ENCODE results near the gene ISOC2.

DNA sequence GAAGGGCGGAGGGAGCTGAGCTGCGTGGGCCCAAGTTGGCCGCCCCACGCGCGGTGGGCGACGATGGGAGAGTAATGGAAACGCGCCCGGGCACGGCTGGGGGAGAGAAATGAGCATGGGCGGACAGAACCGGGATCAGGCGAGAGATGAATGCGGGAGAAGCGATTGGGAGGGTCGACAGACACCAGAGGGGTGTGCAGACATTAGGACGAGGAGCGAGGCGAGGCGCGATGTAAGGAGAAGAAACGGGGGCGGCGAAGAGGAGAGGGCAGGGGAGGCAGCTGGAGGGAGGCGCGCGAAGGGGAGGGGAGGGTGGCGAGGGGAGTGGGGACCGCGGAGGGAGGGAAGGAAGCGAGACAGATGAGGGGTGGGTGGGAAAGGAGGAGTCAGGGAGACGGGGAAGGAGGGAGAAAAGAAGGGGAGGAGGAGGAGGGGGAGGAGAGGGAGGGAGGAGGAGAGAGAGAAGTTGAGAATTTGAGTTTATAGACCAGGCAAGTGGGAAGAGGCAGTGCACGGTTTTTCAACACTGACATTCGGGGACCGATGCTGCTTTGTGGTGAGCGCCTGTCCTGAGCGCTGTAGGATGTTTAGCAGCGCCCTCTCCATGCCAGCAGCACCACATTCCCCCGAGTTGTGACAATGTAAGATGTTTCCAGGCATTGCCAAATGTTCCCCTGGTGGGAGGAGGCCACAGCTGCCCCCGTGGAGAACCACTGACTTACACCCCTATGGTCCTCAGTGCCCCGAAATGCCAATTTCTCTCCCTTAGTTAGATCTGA is 18.2 kb downstream of the ISOC2 start, which contains the start of gene SHISA7:
- TF ChIP-seq LEF1 (IDR thresholded peaks at IDR 0.05; ENCODE audit: borderline replicate concordance) (no peak), FOXA1 (IDR thresholded peaks at IDR 0.05) (no peak), SUZ12 (IDR thresholded peaks at IDR 0.05) (no peak), SP1 (IDR thresholded peaks at IDR 0.05) (no peak), ARNT (IDR thresholded peaks at IDR 0.05) (no peak), ELF4 (IDR thresholded peaks at IDR 0.05) (no peak), HDGF (IDR thresholded peaks at IDR 0.05; ENCODE audit: borderline replicate concordance) (no peak), FOXK2 (IDR thresholded peaks at IDR 0.05) (no peak), BHLHE40 (IDR thresholded peaks at IDR 0.05; ENCODE audit: borderline replicate concordance) (no peak), PKNOX1 (IDR thresholded peaks at IDR 0.05) (no peak), TARDBP (IDR thresholded peaks at IDR 0.05) (no peak), FOXM1 (IDR thresholded peaks at IDR 0.05; ENCODE audit: borderline replicate concordance) (no peak), L3MBTL2 (conservative IDR thresholded peaks at IDR 0.05) (no peak), ZNF384 (IDR thresholded peaks at IDR 0.05) (no peak)
